ENCODE results near the gene SYT9.

SYT9 gene

DNA sequence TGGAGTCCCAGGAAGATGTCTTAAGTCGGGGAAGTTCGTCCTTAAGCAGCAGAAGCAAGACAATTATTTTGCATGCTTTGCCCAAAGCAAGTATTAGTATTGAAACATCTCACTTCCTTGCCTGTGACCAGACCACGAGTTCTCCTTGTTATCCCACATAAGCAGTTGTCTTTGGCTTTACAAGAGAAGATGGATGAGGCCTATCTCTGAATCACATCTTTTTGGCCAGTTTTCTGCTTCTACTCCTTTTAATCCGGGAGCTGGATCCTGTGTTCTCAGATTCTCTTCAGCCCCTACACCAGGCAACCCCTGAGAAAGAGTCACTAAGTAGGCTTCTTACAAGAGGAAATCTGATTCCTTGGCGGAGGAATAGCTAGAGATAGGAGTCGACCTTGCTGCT is 2.1 kb downstream of the SYT9 start:
- in situ Hi-C loops (cut with MboI; ENCODE audit: low pct_unique_long_range_greater_than_20kb, low sequenced_read_pairs, unreplicated experiment), result no loop called here
- DNase-seq (ENCODE audit: low spot score), result peak; percentile 11
- no peak for TF ChIP-seq CTCF (IDR thresholded peaks at IDR 0.05; ENCODE audit: extremely low read depth, insufficient read depth, missing control alignments)

DNA sequence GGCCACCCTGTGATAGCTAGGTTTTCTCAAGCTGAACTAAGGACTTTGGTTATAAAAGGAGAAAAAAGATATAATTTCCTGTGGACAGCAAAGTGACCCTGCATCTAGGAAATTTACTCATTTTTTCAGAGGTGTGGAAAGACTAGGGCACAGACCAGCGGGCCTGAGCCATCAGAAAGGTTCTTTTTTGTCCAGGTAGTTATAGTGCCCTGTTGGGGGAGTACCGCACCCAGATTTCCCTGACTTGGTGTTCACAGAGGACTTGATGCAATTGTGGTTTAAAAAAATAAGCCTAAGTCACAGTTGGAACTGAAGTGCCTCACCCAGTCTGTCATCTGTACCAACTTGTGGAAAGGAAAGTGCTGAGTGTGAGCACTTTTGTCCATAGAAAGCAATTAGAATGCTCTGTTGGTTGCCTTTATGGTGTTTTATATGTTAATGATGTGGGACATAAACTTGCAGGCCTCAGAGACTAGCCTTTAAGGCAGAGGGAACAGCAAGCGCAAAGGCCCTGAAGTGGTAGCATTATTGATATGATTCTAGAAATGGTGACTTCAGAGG is 3.1 kb downstream of the SYT9 start:
- no peak for TF ChIP-seq CTCF (IDR thresholded peaks at IDR 0.05; ENCODE audit: extremely low read depth, insufficient read depth, missing control alignments)
- no peak for DNase-seq (ENCODE audit: low spot score)
- in situ Hi-C loops (cut with MboI; ENCODE audit: low pct_unique_long_range_greater_than_20kb, low sequenced_read_pairs, unreplicated experiment), result no loop called here

GRCh38 chr11:7256943-7257342 is 5.2 kb downstream of the SYT9 start:
- no peak for TF ChIP-seq CTCF (IDR thresholded peaks at IDR 0.05; ENCODE audit: extremely low read depth, insufficient read depth, missing control alignments)
- in situ Hi-C loops (cut with MboI; ENCODE audit: low pct_unique_long_range_greater_than_20kb, low sequenced_read_pairs, unreplicated experiment), result no loop called here
- no peak for DNase-seq (ENCODE audit: low spot score)

- no peak for TF ChIP-seq CTCF (IDR thresholded peaks at IDR 0.05; ENCODE audit: extremely low read depth, insufficient read depth, missing control alignments)
- DNase-seq (ENCODE audit: low spot score), result no peak
- in situ Hi-C loops (cut with MboI; ENCODE audit: low pct_unique_long_range_greater_than_20kb, low sequenced_read_pairs, unreplicated experiment), result no loop called here
Observed at GRCh38 chr11:7257724-7258123, 6.0 kb downstream of the SYT9 start.

- DNase-seq (ENCODE audit: low spot score), result no peak
- TF ChIP-seq CTCF (IDR thresholded peaks at IDR 0.05; ENCODE audit: extremely low read depth, insufficient read depth, missing control alignments), result no peak
- in situ Hi-C loops (cut with MboI; ENCODE audit: low pct_unique_long_range_greater_than_20kb, low sequenced_read_pairs, unreplicated experiment), result no loop called here
Observed at GRCh38 chr11:7261578-7261977, 9.9 kb downstream of the SYT9 start.

GRCh38 chr11:7262672-7263071 is 11.0 kb downstream of the SYT9 start:
- no peak for DNase-seq (ENCODE audit: low spot score)
- in situ Hi-C loops (cut with MboI; ENCODE audit: low pct_unique_long_range_greater_than_20kb, low sequenced_read_pairs, unreplicated experiment), result no loop called here
- TF ChIP-seq CTCF (IDR thresholded peaks at IDR 0.05; ENCODE audit: extremely low read depth, insufficient read depth, missing control alignments), result no peak

DNA sequence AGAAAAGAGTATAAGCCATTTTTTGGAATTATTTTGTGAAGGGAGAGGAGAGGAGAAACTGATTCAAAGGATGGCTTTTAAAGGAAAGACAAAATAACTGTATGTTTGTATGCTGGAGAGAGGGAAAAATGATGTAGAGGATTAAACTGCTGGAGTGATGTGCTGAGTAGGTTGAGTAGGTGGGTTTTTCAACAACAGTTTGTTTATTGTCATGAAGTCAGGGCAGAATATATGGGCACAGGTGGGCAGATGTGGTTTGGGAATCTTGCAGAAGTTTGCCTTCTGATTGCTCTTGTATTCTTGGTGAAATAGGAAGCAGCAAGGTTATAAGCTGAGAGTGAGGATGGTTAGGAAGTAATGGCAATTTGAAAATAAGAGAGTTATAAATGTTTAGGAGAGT is 12.1 kb downstream of the SYT9 start:
- no peak for TF ChIP-seq CTCF (IDR thresholded peaks at IDR 0.05; ENCODE audit: extremely low read depth, insufficient read depth, missing control alignments)
- in situ Hi-C loops (cut with MboI; ENCODE audit: low pct_unique_long_range_greater_than_20kb, low sequenced_read_pairs, unreplicated experiment), result no loop called here
- DNase-seq (ENCODE audit: low spot score), result no peak

Measured in GM13977 (cell line).